GM19099 (cell line): Measurements from ENCODE around the gene HSPB3.

ENCODE experiments used
- POLR2A ChIP-seq: IDR thresholded peaks from 3 replicates; pipeline ENCODE4 v1.6.1; 2011; ENCODE audit warnings: low read depth; ENCODE audit not compliant: insufficient read length; ENCODE audit errors: extremely low read depth

HSPB3 gene

DNA sequence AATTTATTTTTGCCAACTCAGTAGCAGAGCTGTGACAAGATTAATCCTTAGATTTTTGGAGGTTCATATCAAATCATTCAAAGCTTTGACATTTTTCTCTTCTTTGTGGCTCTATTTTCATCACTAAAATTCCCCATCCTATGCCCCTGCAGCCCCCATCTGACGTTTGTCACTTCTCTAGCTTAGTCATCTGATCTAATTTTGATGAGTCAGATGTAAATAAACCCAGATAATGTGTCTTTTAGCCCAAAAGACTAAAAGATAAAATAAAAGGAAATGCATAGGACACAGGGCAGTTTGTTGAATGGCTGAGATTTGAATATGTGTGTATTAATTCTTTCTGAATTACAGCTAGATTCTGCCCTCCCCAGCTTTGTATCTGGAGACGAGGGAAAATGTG, 897 bp upstream of the HSPB3 start:
- no peak for TF ChIP-seq POLR2A

DNA sequence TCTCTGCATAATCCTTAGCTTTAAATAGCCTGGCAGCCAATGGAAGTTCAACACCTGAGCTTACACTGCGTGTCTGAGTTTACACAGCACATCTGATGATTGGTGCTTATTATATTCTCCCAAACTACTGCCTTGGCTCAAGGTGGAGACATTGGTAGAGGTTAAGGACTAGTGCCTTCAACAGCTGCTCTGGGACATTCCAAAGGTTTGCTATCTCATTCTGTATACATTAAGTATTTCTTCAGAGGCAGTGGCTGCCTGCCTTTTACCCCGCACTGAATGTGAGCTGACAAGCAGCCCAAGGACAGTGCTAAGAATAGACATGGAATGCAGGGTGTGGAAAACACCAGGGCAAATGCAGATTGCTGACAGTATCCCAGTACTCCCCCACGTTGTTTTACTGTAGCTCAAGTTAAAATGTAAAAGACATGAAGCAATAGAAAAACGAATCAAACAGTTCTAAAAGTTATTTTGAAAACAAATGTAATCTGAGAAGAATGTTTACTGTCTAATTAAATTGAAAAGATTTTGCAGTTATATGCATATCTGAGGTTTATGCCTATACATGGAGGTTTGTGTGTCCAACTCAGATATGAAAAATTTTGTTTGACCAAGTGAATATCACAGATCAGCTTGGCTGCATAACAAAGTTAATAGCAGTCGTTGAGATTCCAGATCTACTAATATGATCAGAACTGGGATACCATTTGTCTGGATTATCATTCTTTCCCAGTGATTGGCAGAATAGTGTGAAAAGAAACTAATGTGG, 1.8 kb downstream of the HSPB3 start:
- no peak for TF ChIP-seq POLR2A

DNA sequence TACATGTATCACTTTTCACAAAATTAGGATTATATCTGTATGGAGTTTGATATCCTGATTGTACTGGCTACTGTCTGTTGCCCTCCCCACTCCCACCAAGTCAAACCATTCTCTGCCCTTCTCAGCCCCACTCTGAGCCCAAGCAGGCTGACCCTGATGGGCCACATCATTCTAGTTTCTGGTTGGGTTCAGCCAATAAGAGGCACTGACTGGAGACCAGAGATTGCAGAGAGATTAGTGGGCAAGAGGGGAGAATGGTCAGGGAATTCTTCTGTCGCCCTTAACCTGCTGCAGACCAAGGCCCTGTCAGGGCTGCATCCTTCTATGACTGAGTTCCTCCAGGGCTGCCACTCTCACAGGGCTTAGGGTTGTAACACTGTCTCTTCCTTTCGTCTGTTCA, 2.7 kb downstream of the HSPB3 start:
- no peak for TF ChIP-seq POLR2A

DNA sequence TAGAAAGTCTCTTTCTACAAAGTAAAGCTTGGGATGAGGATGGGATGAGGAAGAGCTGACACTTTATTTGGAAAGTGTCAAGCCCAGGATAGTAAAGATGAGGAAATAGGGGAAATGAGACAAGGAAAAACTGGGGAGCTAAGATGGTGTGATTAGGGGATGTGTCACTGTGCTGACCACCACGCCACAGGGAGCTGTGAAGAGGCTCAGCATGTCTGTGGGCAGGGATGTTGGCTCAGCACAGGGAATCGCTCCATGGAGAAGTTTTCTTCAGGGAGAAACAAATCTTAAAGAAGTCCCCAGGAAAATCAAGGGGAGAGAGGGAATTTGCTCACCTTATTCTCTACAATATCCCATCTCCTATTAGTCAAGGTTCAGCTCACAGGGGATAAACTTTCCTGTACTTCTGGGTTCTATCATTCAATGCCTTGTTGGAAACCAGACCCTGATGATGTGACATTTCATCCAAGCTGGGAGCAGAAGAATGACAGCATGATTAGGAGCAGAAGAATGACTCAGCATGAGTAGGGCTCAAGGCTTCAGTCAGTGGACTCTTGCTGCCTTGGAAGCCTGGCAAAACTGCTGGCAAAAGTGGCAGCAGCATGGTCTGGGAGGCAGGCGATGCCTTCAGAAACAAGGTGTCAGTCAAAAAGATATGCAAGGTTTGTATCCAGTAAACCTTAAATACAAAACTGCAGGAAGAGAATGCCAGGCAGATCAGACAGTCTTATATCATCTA, 4.9 kb downstream of the HSPB3 start:
- TF ChIP-seq POLR2A, result no peak

DNA sequence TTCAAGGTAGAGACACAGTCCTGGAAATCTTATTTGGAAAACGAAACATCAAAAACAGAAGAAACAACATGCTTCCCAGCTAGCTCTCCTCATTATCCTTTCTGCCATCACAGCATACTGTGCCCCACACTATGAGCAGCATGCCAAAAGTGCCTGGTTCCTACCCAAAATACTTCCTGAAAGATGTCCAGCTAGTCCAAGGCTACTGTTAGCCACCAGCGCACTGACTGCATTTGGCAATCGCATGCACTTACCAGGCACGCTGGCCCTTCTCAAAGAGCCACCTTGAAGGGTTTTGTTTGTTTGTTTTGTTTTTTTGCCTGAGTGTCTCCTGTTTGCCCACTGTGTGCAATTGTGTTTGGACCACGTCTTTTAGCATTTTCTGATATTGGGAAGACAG, 6.8 kb downstream of the HSPB3 start:
- no peak for TF ChIP-seq POLR2A

DNA sequence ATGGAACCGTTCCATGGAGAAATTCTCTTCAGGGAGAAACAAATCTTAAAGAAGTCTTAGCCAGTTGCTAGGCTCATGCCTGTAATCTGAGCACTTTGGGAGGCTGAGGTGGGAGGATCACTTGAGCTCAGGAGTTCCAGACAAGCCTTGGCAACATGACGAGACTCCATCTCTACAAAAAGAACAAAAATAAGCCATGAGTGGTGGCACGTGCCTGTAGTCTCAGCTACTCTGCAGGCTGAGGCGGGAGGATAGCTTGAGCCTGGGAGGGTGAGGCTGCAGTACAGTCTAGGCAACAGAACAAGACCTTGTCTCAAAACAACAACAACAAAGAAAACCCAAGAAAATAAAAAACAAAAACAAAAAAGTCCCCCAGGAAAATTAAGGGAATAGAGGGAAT, 8.2 kb downstream of the HSPB3 start:
- TF ChIP-seq POLR2A, result no peak

DNA sequence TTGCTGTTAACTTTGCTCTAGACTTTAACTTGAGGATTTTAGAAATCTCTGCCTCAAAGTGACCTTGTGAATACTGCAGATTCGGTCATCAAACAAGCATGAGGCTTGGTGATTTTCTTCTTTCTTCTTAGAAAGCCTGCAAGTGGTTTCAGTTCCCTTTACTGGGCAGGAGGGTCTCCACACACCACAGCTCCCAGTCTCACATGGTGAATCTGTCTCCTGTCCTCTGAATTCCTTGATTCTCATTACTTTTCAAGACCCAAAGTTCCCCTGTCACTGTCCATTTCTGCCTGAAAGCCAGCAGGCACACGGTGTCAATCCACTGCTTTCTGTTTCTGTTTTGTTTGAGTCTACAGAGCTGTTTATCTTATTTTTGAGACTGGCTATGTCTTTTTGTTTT, 14.1 kb downstream of the HSPB3 start:
- no peak for TF ChIP-seq POLR2A

DNA sequence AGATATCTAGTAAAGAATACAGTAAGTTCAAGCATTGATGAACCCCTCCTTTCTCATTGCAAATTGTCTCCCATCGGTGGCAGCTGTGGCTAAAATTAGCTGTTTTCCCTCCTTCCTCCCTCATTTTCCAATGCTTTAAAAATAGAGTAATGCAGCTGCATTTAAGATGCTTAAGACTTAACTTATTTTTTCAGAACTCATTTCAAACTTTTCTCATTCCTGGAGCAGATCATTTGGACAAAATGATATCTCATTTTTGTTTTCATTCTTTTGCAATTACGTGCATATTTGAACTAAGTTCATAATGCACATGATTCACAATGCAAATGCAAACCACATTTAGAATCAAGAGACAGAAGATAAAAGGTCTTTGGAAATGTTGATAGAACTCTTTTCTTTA, 14.6 kb downstream of the HSPB3 start:
- TF ChIP-seq POLR2A, result no peak

DNA sequence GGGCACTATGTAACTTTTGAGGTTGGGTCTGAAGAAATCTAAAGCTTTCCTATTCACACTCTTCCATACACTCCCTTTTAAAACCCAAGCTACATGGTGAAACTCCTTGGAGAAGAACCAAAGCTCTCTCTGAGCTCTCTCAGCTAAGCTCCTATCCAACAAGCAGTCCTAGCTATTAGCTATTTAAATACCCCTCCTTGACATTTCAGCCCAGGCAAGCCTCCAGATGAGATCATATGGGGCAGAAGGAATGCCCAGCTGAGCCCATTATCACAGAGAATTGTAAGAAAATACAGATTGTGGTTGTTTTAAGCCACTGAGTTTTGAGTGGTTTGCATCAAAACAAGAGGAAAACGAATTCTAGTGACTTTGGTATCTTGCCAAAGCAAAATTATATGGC, 15.2 kb downstream of the HSPB3 start:
- TF ChIP-seq POLR2A, result no peak

DNA sequence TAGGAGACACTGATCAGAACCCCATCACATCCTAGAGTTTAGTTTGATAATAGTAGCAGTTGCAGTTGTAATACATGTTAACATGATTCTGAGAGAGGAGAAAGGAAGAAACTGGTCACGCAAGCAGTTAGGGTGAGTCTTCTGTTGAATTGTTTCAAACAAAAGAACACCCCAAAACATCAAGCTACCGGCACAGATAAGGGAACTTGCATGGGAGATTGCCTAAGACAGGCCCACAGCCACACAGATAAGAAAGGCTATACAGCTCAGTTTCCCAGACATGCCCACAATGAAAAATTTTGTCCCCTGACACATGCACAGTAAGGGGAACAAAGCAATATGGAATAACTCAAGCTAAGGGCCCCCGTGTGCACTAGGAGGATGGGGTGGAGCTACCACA, 15.9 kb downstream of the HSPB3 start:
- TF ChIP-seq POLR2A, result no peak

DNA sequence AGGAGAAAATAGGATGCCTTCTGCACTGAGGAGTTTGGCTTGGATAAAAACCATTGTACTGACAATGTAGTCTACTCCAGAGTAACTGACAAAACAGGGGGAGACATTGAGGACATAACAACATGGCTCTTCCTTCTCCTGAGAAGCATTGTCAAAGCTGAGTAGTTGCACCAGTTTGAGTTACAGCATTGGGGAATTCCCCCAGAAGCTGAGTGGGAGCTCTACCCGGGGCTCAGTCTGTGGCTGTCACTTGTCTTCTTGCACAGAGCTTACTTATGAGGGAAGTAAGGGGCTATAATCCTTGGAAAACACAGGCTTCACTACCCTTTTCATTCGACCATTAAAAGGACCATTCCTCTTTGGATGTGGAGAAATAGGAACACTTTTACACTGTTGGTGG, 21.2 kb downstream of the HSPB3 start:
- TF ChIP-seq POLR2A, result no peak

DNA sequence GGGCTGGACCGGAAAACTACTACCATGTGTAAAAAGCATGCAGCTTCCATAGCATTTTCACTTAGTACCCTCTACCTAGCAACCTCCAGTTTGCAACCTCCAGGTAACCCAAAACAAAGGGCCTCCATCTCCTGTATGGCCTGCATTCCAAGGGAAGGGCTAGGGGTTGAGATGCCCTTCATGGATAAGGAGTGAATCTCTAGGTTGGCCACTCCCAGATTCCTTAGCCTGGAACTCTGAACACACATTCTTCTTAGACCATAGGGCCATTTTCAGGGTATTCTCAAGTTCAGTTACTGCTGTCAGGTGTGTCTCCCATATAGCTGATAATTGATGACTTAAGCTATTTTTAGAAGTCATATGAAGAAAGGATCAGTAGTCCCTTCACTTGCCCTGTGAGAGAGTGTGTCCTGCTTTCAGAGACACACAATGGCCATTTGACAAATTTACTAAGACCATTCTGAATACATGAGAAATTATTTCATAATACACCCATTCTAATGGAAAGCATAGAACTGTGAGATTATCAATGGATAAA, 22.5 kb downstream of the HSPB3 start:
- no peak for TF ChIP-seq POLR2A

DNA sequence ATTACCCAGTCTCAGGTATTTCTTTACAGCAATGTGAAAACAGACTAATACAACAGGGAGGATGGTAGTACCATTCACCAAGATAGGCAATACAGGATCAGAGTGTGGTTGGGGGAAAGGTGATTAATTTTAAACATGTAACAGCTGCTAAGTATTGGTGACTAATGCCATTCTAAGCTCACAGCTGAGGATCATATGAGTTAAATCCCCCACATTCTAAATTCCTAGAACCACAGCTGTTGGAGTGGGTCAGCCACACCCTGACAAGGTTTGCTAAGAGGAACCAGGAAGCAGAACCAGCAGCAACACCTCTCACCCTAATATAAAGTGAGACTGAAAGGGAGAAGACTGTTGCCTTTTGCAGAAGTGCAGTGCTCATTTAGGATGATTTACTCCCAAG, 24.8 kb downstream of the HSPB3 start:
- TF ChIP-seq POLR2A, result no peak

DNA sequence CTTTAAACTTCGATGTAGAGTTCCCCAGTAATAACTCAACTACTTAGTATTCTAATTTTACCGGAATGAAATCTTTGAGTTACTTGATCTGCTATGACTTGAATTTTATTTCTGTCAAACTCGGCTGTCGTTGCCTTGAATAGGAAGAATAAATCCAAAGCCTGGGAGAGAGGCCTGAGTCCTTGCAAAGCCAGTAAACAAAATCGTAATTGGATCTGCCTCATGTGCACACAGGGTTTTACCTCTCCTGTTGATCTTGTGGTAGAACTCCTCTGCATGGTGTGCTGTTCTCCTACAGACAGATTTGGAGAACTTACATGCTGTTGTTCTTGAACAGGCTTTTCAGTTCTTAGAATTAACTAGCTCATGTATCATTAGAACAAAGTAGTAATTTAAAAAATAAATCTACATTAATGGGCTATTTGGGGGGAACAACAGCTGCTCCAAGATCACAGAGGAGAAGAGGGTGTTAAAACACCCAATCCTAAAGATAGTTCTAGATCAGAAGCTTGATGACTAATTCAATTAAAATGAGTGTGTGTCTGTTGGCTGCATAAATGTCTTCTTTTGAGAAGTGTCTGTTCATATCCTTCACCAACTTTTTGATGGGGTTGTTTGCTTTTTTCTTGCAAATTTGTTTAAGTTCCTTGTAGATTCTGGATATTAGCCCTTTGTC, 28.9 kb downstream of the HSPB3 start:
- TF ChIP-seq POLR2A, result no peak

DNA sequence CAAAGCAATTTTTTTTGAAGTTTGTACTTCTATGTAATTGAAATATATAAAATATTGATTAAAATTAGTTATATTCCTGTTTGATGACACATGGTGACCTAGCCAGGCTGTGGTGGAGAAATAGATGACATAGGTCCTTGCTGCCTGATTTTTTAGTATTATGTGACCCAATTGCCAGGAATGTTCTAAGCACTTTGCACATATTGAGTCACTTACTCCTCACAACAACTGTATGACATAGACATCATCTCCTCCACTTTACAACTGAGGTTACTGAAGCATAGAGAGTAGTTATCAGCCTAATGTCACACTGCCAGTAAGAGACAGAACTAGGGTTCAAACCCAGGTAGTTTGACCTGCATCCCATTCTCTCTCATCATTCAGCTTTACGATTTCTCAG, 35.8 kb downstream of the HSPB3 start:
- TF ChIP-seq POLR2A, result no peak

DNA sequence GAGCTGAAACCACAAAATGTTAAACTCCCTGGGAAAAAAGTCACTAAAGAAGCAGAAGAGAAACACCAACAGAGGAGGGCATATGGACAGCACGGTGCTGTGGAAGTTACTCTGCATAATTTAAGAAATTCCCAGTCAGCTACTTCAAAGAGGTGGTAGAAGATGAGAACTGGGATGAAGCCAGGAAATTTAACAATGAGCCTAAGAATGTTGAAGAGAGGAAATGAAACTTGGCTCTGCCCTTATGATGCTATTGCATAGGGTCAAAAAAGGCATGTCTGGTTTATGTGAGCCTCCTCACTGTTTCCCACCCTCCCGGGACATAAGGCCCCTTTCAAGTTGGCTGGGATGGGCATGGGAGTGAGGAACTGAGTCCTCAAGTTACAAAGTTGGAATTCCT, 36.7 kb downstream of the HSPB3 start:
- TF ChIP-seq POLR2A, result no peak
